ENCODE measurements around the gene ZNF740.

ZNF740 gene

DNA sequence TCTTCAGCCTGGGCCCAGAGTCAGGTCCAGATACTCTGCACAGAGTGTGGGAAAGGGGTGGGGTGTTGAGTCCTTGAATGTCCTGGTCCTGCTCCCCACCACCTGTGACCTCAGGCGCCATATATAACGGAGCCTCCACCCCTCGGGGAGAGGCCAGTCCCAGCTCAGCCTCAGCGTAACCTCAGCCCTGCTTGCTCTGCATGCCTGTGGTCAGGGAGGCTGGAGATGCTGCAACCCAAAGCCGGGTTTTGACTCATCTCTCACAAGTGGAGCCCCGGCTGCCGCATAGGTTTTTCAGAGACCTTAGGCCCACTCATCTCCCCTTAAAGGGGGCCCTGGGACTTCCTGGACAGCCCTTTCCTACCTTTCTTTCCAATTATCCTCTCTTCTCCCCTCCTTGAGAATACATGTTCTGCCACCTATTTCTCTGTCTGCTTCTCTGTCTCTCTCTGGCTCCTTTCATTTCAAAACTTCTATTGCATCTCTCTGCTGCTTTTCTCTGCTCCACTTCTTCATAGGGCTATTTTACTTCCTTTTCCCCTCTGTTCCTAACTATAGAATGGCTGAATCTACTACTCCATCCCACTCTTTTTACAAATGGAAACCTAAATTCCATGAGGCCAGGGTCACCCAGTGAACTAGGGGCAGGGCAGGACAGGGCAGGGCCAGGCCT is 25.4 kb downstream of the ZNF740 start:
- Histone ChIP-seq H3K4me1 (ENCODE audit: insufficient read depth, low read length, poor library complexity, severe bottlenecking) (peaks cover 36% of the 10 kb centered on the region), H3F3A (ENCODE audit: low read depth) (no peaks in the 10 kb centered on the region), H2AFZ (ENCODE audit: low read length) (no peak overlapping the region), H3K79me2 (ENCODE audit: insufficient read depth, low read length) (no peaks in the 10 kb centered on the region), H4K20me1 (ENCODE audit: insufficient read depth, low read length, poor library complexity, severe bottlenecking) (no peaks in the 10 kb centered on the region), H3K4me3 (ENCODE audit: low read length, poor library complexity, severe bottlenecking) (no peak overlapping the region), H3K9ac (ENCODE audit: low read depth, low read length, poor library complexity, severe bottlenecking) (peak overlapping the region; percentile 5), H3K9me2 (replicated peaks; ENCODE audit: low read depth, low read length) (no peaks in the 10 kb centered on the region), H3K4me2 (ENCODE audit: low read depth, low read length, poor library complexity, severe bottlenecking) (no peak overlapping the region), H3K9me3 (ENCODE audit: insufficient read depth, low read depth, low read length) (no peaks in the 10 kb centered on the region), H3K36me3 (ENCODE audit: insufficient read depth, low read length) (no peaks in the 10 kb centered on the region), H3K27me3 (ENCODE audit: insufficient read depth, low read length, poor library complexity, severe bottlenecking) (no peaks in the 10 kb centered on the region)
- no peak for TF ChIP-seq EZH2phosphoT487 (IDR thresholded peaks at IDR 0.05; ENCODE audit: borderline replicate concordance)
- no peak for TF ChIP-seq CTCF (conservative IDR thresholded peaks at IDR 0.05; ENCODE audit: low read length)

GRCh38 chr12:53207042-53207441 is 26.5 kb downstream of the ZNF740 start, which contains the start of gene ITGB7:
Gene ITGB7 (minus strand): TSS chr12:53207251. CDS start chr12:53200443, 6,808 bp downstream.
- TF ChIP-seq CTCF (conservative IDR thresholded peaks at IDR 0.05; ENCODE audit: low read length) (no peak), EZH2phosphoT487 (IDR thresholded peaks at IDR 0.05; ENCODE audit: borderline replicate concordance) (no peak)
- H3K4me2 ChIP-seq (ENCODE audit: low read depth, low read length, poor library complexity, severe bottlenecking) = no peak within 1 kb of the TSS
- H2AFZ ChIP-seq (ENCODE audit: low read length) = no peak within 1 kb of the TSS; the same call in 1 of the 2 replicates
- H4K20me1 ChIP-seq (ENCODE audit: insufficient read depth, low read length, poor library complexity, severe bottlenecking) = no peaks in the 10 kb centered on the region
- no peak within 1 kb of the TSS for H3K4me3 ChIP-seq (ENCODE audit: low read length, poor library complexity, severe bottlenecking)
- no peaks in the 10 kb centered on the region for H3K36me3 ChIP-seq (ENCODE audit: insufficient read depth, low read length)
- H3K27me3 ChIP-seq (ENCODE audit: insufficient read depth, low read length, poor library complexity, severe bottlenecking) = no peaks in the 10 kb centered on the region
- H3K79me2 ChIP-seq (ENCODE audit: insufficient read depth, low read length) = no peaks in the 10 kb centered on the region
- no peaks in the 10 kb centered on the region for H3K9me2 ChIP-seq (replicated peaks; ENCODE audit: low read depth, low read length)
- peaks cover 32% of the 10 kb centered on the region for H3K4me1 ChIP-seq (ENCODE audit: insufficient read depth, low read length, poor library complexity, severe bottlenecking)
- no peaks in the 10 kb centered on the region for H3K9me3 ChIP-seq (ENCODE audit: insufficient read depth, low read depth, low read length)
- peak within 1 kb of the TSS; percentile 5 for H3K9ac ChIP-seq (ENCODE audit: low read depth, low read length, poor library complexity, severe bottlenecking)
- H3F3A ChIP-seq (ENCODE audit: low read depth) = no peaks in the 10 kb centered on the region

DNA sequence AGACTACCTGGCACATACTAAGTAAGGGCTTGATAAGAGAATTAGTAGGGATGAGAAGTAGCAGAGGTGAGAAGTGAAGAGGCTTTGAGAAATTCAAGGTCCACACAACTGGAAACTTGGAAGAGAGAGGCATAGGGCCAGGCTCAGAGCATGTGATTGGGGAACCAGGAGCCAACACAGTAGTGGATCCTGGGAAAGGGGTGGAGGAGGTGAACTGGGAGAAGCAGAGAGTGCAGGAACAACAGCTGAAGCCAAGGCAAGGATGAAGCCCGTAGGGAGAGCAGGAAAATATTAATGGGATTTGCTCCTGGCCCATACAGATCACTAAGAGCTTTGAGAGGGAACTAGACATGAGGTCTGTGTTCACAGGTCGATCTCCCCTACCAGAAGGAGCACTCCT is 27.9 kb downstream of the ZNF740 start:
- no peak overlapping the region for H3K4me3 ChIP-seq (ENCODE audit: low read length, poor library complexity, severe bottlenecking)
- H3K4me2 ChIP-seq (ENCODE audit: low read depth, low read length, poor library complexity, severe bottlenecking) = peak overlapping the region; percentile 95
- no peaks in the 10 kb centered on the region for H3K79me2 ChIP-seq (ENCODE audit: insufficient read depth, low read length)
- TF ChIP-seq CTCF (conservative IDR thresholded peaks at IDR 0.05; ENCODE audit: low read length) = no peak
- TF ChIP-seq EZH2phosphoT487 (IDR thresholded peaks at IDR 0.05; ENCODE audit: borderline replicate concordance) = no peak
- H3K4me1 ChIP-seq (ENCODE audit: insufficient read depth, low read length, poor library complexity, severe bottlenecking) = peaks cover 32% of the 10 kb centered on the region
- no peak overlapping the region for H3K9ac ChIP-seq (ENCODE audit: low read depth, low read length, poor library complexity, severe bottlenecking)
- no peaks in the 10 kb centered on the region for H3K36me3 ChIP-seq (ENCODE audit: insufficient read depth, low read length)
- H3K9me2 ChIP-seq (replicated peaks; ENCODE audit: low read depth, low read length) = no peaks in the 10 kb centered on the region
- H3K9me3 ChIP-seq (ENCODE audit: insufficient read depth, low read depth, low read length) = no peaks in the 10 kb centered on the region
- H3F3A ChIP-seq (ENCODE audit: low read depth) = no peaks in the 10 kb centered on the region
- no peaks in the 10 kb centered on the region for H3K27me3 ChIP-seq (ENCODE audit: insufficient read depth, low read length, poor library complexity, severe bottlenecking)
- no peaks in the 10 kb centered on the region for H4K20me1 ChIP-seq (ENCODE audit: insufficient read depth, low read length, poor library complexity, severe bottlenecking)
- no peak overlapping the region; the same call in 1 of the 2 replicates for H2AFZ ChIP-seq (ENCODE audit: low read length)
